CD14-positive monocyte (primary cell): ENCODE results near the gene EMILIN2. TPM values are rescaled to one million over a fixed set of nuclear protein-coding genes. Genes with fewer than 3 reads are reported as not detected.

Experiments
- DNase-seq, 3 donors: peaks; one replicate each; pipeline ENCODE4 v3.0.0-alpha.2; 2011 to 2022
- H2AFZ ChIP-seq: 2 replicates; pipeline ENCODE4 v1.6.0; 2012; ENCODE audit warnings: mild to moderate bottlenecking, low read depth, low read length, inconsistent platforms; ENCODE audit not compliant: insufficient read depth, poor library complexity, severe bottlenecking
- H3K27ac ChIP-seq, 2 donors: 1 replicate in 1 of 2; 2 replicates in 1 of 2; pipeline ENCODE4 v1.5.1; 2012 to 2013; ENCODE audit warnings: low read length in 2 of 2, control low read depth in 1 of 2, inconsistent platforms in 1 of 2, low read depth in 1 of 2, mild to moderate bottlenecking in 1 of 2
- H3K27me3 ChIP-seq, 2 donors: one replicate each; pipeline versions ENCODE4 v1.6.0 to v1.6.1; 2011 to 2013; ENCODE audit warnings: low read length in 2 of 2; ENCODE audit not compliant: control insufficient read depth in 2 of 2, insufficient read depth in 2 of 2
- H3K36me3 ChIP-seq, 2 donors: replicated peaks in 1 of 2; 1 replicate in 1 of 2; 2 replicates in 1 of 2; pipeline versions ENCODE4 v1.5.1 to v1.6.1; 2012 to 2013; ENCODE audit warnings: low read length in 2 of 2, control low read depth in 1 of 2, inconsistent platforms in 1 of 2, mild to moderate bottlenecking in 1 of 2; ENCODE audit not compliant: insufficient read depth in 2 of 2, control insufficient read depth in 1 of 2
- H3K4me1 ChIP-seq, 2 donors: 1 replicate in 1 of 2; 2 replicates in 1 of 2; pipeline versions ENCODE4 v1.5.1 to v1.6.1; 2012 to 2013; ENCODE audit warnings: low read length in 2 of 2, control low read depth in 1 of 2, inconsistent platforms in 1 of 2, mild to moderate bottlenecking in 1 of 2, moderate library complexity in 1 of 2; ENCODE audit not compliant: insufficient read depth in 2 of 2, control insufficient read depth in 1 of 2
- H3K4me2 ChIP-seq: replicated peaks from 2 replicates; pipeline ENCODE3; 2012; ENCODE audit warnings: low read length, moderate library complexity, mild to moderate bottlenecking; ENCODE audit not compliant: poor library complexity, severe bottlenecking; ENCODE audit errors: extremely low read depth
- H3K4me3 ChIP-seq, 3 experiments: fragments of 200-600 bp in 1 of 3; sonication (generic) in 1 of 3; replicated peaks in 1 of 3; 1 replicate in 2 of 3; 2 replicates in 1 of 3; pipeline ENCODE4 v1.5.1; 2011 to 2013; ENCODE audit warnings: low read length in 3 of 3, mild to moderate bottlenecking in 3 of 3, control low read depth in 2 of 3, low read depth in 2 of 3, inconsistent platforms in 1 of 3, moderate library complexity in 1 of 3
- H3K79me2 ChIP-seq: 2 replicates; pipeline ENCODE4 v1.6.0; 2012; ENCODE audit warnings: mild to moderate bottlenecking, control low read depth, inconsistent platforms, low read length, moderate library complexity; ENCODE audit not compliant: insufficient read depth
- H3K9ac ChIP-seq: 2 replicates; pipeline ENCODE4 v1.6.0; 2017; ENCODE audit warnings: low read length, mild to moderate bottlenecking; ENCODE audit not compliant: insufficient read depth, poor library complexity, severe bottlenecking
- H3K9me3 ChIP-seq, 2 donors: replicated peaks in 1 of 2; 1 replicate in 1 of 2; 2 replicates in 1 of 2; pipeline versions ENCODE4 v1.5.1 to v1.6.1; 2012 to 2013; ENCODE audit warnings: low read length in 2 of 2, control low read depth in 1 of 2; ENCODE audit not compliant: control insufficient read depth in 1 of 2, insufficient read depth in 1 of 2
- H4K20me1 ChIP-seq: 2 replicates; pipeline ENCODE4 v1.6.0; 2012; ENCODE audit warnings: mild to moderate bottlenecking, low read length, control low read depth, moderate library complexity; ENCODE audit not compliant: insufficient read depth
- H3K27ac Mint-ChIP-seq, 7 donors: one replicate each; pipeline ENCODE4 v1.8.0; 2020; ENCODE audit warnings: mild to moderate bottlenecking in 7 of 7, mixed read lengths in 7 of 7, moderate library complexity in 6 of 7, inconsistent platforms in 2 of 7
- H3K27me3 Mint-ChIP-seq, 3 donors: one replicate each; pipeline ENCODE4 v1.8.0; 2021 to 2022; ENCODE audit warnings: low read depth in 3 of 3, mild to moderate bottlenecking in 3 of 3, mixed read lengths in 3 of 3, moderate library complexity in 3 of 3, inconsistent platforms in 1 of 3
- H3K36me3 Mint-ChIP-seq, 2 donors: one replicate each; pipeline ENCODE4 v1.8.0; 2020; ENCODE audit warnings: mixed read lengths in 2 of 2, inconsistent platforms in 1 of 2, mild to moderate bottlenecking in 1 of 2
- H3K4me1 Mint-ChIP-seq: one replicate; pipeline ENCODE4 v1.8.0; 2020; ENCODE audit warnings: mild to moderate bottlenecking, mixed read lengths
- H3K4me3 Mint-ChIP-seq, 2 donors: one replicate each; pipeline ENCODE4 v1.8.0; 2020; ENCODE audit warnings: mild to moderate bottlenecking in 2 of 2, mixed read lengths in 2 of 2, moderate library complexity in 1 of 2
- H3K9me3 Mint-ChIP-seq, 7 donors: one replicate each; pipeline ENCODE4 v1.8.0; 2020 to 2022; ENCODE audit warnings: mixed read lengths in 7 of 7, mild to moderate bottlenecking in 6 of 7, moderate library complexity in 6 of 7, inconsistent platforms in 2 of 7
- whole genome bisulfite sequencing: methylation state at CpG from one replicate; pipeline ENCODE4 v1.1.5; 2013; ENCODE audit warnings: missing lambda C conversion rate; ENCODE audit not compliant: insufficient coverage; 5-methylcytosine and 5-hydroxymethylcytosine counted together
- intact Hi-C, 2 donors: fragments of 100-400 bp; cut with micrococcal nuclease; formaldehyde crosslinking; loops; one replicate each; pipeline versions ENCODE4 v1.15.0 to v1.15.1; 2023
- polyA plus RNA-seq, 3 donors: library from polyadenylated mRNA; depleted of rRNA in 1 of 3; unstranded in 2 of 3; stranded (reverse) in 1 of 3; fragments of 300-500 nt in 2 of 3; fragments of >200 nt in 1 of 3; fragmentation: Illumina TruSeq in 2 of 3; gene quantifications; 1 replicate in 2 of 3; 2 replicates in 1 of 3; pipeline ENCODE4 v1.2.3, GENCODE V29; 2012 to 2021
- TF ChIP-seq, protein P1 (sequence below): fragments of 200-600 bp; IDR thresholded peaks from one replicate; pipeline ENCODE4 v1.8.0; 2022; ENCODE audit warnings: antibody characterized with exemption, mild to moderate bottlenecking

Gene EMILIN2
- polyA plus RNA-seq, 3 donors, result 30.5 to 43.2 (median 33.8) TPM

DNA sequence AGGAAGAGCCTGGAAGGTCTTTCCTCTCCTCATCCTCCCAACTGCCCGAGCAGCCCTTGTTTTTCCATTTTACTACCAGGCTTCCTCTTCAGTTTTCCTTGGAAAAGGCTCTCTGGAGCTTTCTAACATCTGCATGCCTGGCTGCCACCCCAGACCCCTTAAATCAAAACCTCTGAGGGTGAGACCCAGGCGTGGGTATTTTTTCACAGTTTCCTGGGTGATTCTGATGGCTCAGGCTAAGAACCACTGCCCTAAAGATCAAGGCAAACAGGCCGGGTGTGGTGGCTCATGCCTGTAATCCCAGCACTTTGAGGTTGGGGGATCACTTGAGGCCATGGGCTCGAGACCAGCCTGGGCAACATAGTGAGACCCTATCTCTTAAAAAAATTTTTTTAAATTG, 35.4 kb downstream of the EMILIN2 start:
- no peak overlapping the region for H3K9ac ChIP-seq
- no peaks in the 10 kb centered on the region for H3K27me3 ChIP-seq
- H3K36me3 ChIP-seq, result peaks cover 25 to 79% of the 10 kb centered on the region in 2 donors
- Mint-ChIP-seq H3K4me3 (no peak overlapping the region), H3K4me1 (peaks cover 47% of the 10 kb centered on the region), H3K27me3 (no peaks in the 10 kb centered on the region), H3K9me3 (peaks cover 0 to 6% (median 2%) of the 10 kb centered on the region in 7 donors), H3K36me3 (peaks cover 42 to 79% of the 10 kb centered on the region in 2 donors), H3K27ac (peak overlapping the region in 2 of 7 donors; percentile 19 to 32)
- peaks cover 16 to 42% of the 10 kb centered on the region in 2 donors for H3K4me1 ChIP-seq
- peaks cover 100% of the 10 kb centered on the region for H4K20me1 ChIP-seq
- H3K79me2 ChIP-seq, result peaks cover 100% of the 10 kb centered on the region
- H3K9me3 ChIP-seq, result no peaks in the 10 kb centered on the region
- H3K4me2 ChIP-seq, result no peak overlapping the region
- TF ChIP-seq, protein P1, sequence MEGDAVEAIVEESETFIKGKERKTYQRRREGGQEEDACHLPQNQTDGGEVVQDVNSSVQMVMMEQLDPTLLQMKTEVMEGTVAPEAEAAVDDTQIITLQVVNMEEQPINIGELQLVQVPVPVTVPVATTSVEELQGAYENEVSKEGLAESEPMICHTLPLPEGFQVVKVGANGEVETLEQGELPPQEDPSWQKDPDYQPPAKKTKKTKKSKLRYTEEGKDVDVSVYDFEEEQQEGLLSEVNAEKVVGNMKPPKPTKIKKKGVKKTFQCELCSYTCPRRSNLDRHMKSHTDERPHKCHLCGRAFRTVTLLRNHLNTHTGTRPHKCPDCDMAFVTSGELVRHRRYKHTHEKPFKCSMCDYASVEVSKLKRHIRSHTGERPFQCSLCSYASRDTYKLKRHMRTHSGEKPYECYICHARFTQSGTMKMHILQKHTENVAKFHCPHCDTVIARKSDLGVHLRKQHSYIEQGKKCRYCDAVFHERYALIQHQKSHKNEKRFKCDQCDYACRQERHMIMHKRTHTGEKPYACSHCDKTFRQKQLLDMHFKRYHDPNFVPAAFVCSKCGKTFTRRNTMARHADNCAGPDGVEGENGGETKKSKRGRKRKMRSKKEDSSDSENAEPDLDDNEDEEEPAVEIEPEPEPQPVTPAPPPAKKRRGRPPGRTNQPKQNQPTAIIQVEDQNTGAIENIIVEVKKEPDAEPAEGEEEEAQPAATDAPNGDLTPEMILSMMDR, result no peak
- no peak overlapping the region for H2AFZ ChIP-seq
- WGBS, result 100% methylated on average over 3 of the region's 4 CpGs
- DNase-seq, result no peak
- H3K4me3 ChIP-seq, result no peak overlapping the region
- peak overlapping the region in 1 of 2 donors; percentile 61 for H3K27ac ChIP-seq
- intact Hi-C loops, result no loop called here

DNA sequence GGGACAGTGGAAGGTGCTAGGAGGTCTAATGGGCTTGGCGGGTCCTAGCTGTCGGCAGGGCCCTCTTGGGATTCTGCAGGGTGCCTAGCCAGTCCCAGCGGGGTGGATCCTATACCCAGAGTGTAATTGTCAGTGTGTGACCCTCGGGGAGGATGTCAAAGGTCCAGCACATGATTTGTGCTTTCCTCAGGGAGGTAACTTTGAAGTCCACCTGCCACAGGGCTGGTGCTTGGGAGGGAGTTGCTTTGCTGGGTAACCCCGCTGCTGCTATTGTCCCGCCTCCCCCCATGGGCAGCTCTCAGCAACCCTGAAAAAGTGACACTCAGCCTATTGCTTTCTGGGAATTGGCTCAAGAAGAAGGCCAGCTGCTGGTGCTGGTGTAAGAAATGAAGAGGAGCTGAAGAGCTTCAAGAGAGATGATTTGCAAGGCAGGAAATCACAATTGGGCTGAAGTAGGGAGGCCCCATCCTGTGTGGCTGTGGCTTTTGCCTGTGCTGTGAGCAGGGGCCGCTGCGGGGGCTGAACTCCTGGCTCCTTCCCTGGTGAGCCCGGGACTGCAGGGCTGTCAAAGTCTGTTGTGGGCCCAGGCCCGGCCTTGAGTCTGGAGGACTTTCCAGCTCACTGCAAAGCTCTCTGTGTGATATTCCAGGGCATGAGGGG, 36.4 kb downstream of the EMILIN2 start:
- intact Hi-C loops, result no loop called here
- Histone ChIP-seq H3K9me3 (no peaks in the 10 kb centered on the region), H2AFZ (no peak overlapping the region), H3K9ac (no peak overlapping the region), H3K27ac (peak overlapping the region; percentile 31 to 63), H3K4me1 (peaks cover 19 to 43% of the 10 kb centered on the region in 2 donors), H4K20me1 (peaks cover 100% of the 10 kb centered on the region), H3K36me3 (peaks cover 29 to 89% of the 10 kb centered on the region in 2 donors), H3K79me2 (peaks cover 100% of the 10 kb centered on the region), H3K27me3 (no peaks in the 10 kb centered on the region), H3K4me3 (no peak overlapping the region), H3K4me2 (no peak overlapping the region)
- Mint-ChIP-seq H3K9me3 (peaks cover 0 to 9% (median 5%) of the 10 kb centered on the region in 7 donors), H3K36me3 (peaks cover 43 to 81% of the 10 kb centered on the region in 2 donors), H3K4me3 (no peak overlapping the region), H3K4me1 (peaks cover 47% of the 10 kb centered on the region), H3K27me3 (no peaks in the 10 kb centered on the region), H3K27ac (peak overlapping the region; percentile 47 to 89 (median 78))
- 27% methylated on average over 7 of the region's 10 CpGs for WGBS
- no peak for DNase-seq
- TF ChIP-seq, protein P1, result no peak
